ENCODE measurements around the gene PIP5K1C.
"Not testable (repeated sequence)": the region's sequence is repeated elsewhere in the genome, so short reads cannot be mapped to it uniquely, and the experiment has no call there.

The PIP5K1C gene

GRCh38 chr19:3643674-3644313 is 56.5 kb downstream of the PIP5K1C start:
- DNase-seq: no peak

DNA sequence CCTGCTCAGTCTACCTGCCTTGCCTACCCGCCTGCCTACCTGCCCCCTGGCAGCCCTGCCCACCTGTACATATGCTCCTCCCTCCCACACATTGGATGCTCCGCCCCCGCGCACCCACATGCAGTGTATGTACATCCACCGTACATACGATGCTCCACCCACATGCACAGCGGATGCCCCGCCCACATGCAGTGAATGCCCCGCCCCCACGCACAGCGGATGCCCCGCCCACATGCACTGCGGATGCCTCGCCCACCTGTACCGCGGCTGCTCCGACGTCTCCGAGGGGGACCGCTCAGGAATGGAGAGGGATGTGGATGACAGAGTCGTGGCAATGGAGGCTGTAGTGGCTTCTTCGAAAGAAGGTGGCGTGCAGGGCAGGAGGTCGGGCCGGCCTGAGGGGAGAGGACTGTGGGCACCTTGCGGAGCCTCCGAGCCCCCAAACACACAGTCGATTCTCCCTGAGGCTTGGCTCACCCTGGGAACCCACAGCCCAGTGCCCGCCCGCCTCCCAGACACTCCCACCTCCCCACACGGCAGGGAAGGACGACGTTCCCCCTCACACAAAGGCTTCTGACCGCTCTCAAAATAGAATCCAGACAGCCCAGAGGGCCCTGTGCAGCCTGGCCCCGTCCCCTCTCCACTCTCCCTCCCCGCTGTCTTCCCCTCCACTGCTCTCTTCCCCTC is 57.1 kb downstream of the PIP5K1C start:
- DNase-seq: peak; percentile 12 to 35

DNA sequence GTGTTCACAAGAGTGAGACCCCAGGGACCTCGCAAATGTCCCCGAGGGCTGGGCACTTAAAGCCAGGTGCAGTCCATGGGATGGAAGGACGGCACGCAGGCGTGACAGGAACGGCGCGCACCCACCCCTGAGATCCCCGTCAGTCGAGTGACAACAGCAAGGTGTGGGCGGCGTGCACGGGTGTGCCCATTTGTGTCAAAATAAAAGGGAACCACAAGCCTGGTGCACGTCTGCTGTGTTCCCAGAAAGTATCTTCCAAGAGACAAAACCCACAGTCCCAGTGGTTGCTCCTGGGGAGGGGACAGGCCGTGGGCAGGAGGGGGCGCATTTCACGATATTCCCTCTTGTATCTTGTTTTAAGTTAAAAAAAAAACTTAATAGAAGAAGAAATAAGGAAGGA is 58.0 kb downstream of the PIP5K1C start:
- DNase-seq: no peak

DNA sequence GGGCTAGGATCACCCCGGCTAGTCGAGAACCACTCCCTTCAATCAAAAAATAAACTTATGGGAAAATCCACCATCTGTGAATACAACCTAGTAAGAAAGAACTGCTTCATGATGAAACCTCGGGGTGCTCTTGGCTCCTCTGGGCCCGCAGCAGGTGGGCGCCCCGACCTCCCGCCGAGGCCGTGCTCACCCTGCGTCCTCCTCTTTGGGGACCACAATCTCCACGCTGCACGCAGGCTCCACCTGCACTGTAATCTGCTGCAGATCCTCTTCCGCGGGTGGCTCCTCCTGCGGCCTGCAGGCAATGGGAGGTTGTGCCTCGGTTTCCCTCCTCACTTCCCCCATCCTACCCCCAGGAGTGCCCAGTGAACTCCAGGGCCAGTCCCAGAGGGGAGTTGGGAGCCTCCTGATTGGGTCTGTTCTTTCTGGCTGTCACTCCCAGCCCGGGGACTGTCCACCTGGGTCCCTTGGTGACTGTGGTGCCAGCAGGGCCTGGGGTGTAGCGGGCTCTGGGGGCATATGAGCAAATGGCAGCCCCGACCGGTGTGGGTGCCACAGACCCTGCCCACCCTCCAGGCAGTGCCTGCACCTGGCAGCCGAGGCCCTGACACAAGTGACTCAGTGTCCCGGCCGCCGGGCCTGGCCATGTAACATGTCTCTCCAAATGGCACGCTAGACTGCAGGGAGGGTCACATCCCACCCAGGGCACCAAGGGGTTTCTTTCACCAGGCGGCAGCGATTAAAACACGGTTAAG is 58.6 kb downstream of the PIP5K1C start:
- no peak for DNase-seq

GRCh38 chr19:3639479-3639878 is 60.8 kb downstream of the PIP5K1C start:
- no peak for DNase-seq

- peak in 1 of 2 experiments; percentile 16 for DNase-seq
Observed at GRCh38 chr19:3638208-3639193, 61.8 kb downstream of the PIP5K1C start.

DNA sequence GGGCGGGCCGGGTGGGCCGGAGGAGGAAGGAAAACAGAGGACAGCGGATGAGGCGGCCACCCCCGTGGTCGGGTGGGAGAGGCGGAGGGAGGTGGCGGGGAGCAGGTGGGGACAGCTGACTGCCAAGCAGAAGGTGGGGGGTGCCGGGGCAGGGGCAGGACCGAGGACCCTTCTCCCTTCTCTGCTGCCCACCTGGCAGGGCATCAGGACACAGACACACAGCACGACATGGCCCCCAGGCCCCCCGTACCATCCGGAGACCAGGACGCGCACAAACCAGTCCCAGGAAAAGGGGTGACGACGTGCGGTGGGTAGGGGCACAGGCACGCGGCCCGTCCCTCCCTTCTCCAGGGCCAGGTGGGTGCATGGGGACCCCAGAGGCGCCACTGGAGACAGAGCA is 62.6 kb downstream of the PIP5K1C start:
- DNase-seq: no peak

DNA sequence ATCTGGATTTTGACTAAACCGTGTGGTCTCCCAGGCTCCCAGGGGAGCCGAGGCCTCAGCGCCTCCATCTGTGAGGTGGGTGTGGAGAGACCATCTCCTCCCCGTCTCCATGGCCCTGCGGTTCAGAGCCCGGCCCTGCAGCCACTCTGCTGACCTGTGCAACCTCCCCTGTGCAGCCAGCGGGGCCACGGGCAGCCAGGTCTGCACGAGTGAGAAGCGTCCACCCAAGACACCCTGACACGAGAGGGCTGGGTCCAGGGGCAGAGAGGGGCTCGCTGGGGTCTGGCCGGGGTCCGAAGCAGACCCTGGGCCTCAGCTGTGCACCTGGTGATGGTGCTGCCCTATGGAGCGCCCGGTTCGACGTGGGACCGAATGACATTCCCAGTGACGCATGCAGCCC is 63.3 kb downstream of the PIP5K1C start:
- DNase-seq: no peak

- DNase-seq: no peak
Observed at GRCh38 chr19:3636506-3636905, 63.8 kb downstream of the PIP5K1C start.

DNA sequence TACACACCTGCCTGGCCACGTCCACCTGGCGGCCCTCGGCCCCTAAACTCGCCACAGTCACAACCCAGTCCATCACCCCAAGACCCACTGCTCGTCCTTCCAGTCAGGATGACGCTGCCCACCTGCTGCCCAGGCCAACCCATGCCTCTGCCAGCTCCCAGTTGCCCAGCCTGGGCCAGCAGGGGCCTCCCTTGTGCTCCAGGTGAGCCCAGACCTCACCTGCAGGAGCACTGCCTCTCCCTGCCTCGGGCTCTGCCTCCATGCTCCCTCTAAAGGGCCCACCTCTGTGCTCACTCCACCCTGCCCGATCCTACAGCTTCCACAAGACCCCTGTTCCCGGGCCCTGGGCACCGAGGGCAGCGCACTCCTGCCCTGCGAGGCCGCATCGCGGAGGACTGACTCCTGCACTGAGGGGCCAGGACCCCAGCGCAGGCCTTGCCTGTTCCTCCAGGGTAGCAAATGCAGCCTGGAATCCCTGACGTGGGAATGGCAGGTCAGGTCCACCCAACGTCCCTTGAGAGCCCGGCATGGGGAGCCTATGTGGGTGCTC is 65.7 kb downstream of the PIP5K1C start:
- DNase-seq: no peak

- DNase-seq: no peak
Observed at GRCh38 chr19:3633559-3633988, 66.7 kb downstream of the PIP5K1C start.

GRCh38 chr19:3632739-3633558 is 67.3 kb downstream of the PIP5K1C start:
- no peak for DNase-seq

DNA sequence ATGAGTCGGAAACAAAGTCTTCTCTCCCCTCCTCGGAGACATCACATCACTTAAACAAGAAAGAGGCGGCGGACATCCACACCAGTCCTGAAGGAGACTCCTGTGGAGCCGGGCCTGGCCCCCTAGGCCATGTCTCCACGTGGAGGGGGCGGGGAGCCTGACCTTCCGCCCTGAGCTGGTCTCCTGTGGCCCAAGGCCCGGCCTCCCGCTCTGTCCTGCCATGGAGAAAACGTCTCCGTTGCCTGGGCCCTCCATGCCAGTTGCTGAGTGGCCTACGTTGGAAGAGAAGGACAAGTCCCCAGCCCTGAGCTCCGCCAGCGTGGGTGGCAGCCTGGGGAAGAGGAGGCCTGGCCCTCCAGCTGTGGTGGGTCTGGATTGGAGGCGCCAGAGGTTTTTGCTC is 68.2 kb downstream of the PIP5K1C start:
- no peak for DNase-seq

- DNase-seq: no peak
Observed at GRCh38 chr19:3631053-3631861, 69.0 kb downstream of the PIP5K1C start.

GRCh38 chr19:3628766-3629165 is 71.5 kb downstream of the PIP5K1C start:
- DNase-seq: not testable (repeated sequence)

DNA sequence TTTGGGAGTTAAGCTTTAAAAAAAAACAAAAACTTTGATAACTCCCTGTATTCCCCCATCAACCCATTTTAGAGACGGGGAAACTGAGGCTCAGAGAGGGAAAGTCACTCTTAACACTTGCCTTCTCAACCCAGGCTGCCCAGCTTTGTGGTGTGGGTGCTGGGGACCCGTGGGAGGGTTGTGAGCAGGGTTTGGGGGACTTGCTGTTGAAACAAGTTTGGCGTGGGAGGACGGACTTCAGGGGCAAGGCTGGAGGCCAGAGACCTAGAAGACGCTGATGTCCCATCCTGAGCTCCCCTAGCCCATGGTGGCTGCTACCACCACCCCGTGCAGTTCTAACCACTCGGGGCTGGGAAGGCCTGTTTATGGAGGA is 72.9 kb downstream of the PIP5K1C start:
- no peak for DNase-seq

DNA sequence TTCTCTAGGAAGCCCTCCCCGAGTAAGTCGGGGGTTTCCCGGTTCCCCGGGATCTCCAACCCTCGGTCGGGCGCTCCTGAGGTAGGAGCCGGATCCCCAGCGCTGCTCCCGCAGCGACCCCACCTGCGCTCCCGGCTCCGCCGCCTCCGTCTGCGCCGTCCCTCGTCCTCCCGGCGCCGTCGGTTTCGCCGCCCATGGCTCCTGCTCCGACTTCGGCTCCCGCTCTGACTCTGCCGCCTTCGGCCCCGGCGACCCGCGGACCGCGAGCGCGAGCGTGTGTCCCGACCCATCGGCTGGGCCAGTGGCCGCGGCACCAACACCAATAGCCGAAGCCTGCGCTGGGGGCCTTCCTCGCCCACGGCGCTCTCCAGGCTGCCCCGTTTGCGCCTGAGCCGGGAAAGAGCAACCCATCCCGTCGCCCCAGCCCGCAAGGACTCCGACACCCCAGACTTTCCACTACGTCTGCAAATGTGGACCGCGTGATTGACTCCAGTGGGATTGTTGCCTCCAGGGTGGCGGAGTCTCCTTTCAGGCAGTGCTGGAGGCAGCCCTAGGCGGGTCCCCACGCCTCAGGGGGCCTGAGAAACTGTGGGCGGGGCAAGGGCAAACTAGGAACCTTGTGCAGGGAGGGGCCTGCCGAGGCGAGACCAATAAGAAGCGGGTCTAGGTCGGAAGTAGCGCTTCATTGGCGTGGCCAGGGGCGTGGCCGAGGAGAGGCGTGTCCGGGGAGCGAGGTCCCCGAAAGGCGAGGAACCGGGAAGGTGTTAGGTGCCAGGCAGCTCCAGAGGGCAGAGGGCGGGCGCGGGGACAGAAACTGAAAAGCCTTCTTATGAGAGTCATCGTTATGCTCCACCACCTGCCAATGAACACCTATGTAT is 73.6 kb downstream of the PIP5K1C start, which contains the start of gene CACTIN:
Gene CACTIN (minus strand): TSS at position 318 of the 878 bp plus-strand sequence. CDS start 28 bp downstream, at position 290.
- DNase-seq: peak; percentile 98 to 99

DNA sequence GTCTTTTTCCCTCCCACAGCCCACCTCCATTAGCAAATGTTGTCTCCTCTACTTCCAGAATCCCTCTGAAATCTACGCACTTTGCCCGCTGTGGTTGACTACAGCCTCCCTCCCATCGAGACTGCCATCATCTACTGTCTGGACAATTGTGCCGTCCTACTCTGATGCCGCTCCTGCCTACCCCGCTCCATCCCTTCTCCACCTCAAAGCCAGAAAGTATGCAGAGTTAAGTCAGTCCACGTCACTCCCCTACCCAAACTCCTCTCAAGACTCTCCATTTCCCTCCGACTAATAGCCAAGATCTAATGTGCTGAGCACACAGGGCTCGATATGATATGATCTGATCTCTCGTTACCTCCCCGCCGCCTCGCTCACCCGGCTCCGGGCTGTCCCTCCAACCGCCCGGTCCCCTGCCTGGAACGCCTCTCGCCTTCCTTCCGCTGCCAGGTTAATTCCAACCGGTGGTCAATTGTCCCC is 74.2 kb downstream of the PIP5K1C start:
- peak in 1 of 2 experiments; percentile 9 for DNase-seq

- no peak for DNase-seq
Observed at GRCh38 chr19:3623716-3624115, 76.6 kb downstream of the PIP5K1C start.

All from stimulated activated CD4-positive, alpha-beta T cell treated with anti-CD3 and anti-CD28 coated beads, Interleukin-4, amount 100 ng/mL, for 4 hours (primary cell).